CD4-positive, alpha-beta T cell treated with Interleukin-6 at 100 ng/mL for 8 hours (primary cell): Measurements from ENCODE around the gene ARHGAP24.

Experiments used
- DNase-seq: peaks from one replicate; pipeline ENCODE4 v3.0.0-alpha.2; 2020; ENCODE audit warnings: mixed read lengths, low spot score

The ARHGAP24 gene

DNA sequence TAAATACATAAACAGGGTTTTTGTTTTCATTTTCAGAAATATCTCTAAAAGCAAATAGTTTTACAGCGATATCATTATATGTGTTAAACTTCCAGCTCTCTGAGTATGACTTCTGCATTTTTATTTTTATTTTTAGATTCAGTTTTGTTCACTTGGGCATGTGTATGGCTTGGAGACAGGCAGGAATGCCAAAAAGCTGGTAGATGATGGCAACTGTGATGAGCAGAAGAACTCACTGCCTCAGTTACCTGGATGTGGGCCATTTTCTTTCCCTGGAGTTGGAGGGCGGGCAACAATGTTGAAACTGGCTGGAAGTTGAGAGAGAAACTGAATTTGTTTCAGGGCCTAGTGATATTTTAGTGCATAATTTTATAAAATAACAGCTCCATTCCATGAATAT is 266.4 kb downstream of the ARHGAP24 start:
- no peak for DNase-seq

DNA sequence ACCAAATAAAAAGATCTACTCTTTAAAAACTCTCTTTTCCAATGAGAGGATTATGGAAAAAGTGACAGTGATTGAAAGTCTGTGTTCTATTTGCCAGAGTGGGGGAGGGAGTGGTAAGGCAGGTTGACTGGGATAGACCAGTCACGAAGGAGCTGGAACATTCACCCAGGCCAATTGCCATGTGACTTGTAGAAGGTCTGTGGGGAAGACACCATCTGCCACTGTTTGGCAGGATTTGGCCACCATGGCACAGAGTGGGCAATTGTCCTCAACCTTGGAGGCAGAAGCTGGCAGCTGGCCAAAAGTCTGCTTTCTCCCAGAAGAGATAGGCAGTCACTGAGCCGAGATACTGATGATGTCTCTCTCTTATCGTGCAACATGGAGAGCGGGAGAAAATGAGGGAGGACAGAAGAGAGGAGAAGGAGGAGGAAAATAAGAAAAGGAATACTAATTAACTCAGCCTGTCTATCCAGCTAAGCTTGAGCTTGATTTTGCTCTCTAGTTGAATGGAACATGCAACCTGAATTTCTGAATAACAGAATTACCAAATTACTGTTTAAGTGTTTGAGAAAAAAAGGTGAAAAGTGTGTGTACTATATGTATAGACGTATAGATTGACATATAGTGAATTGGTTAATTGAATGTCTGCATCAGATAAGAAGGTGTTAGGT is 267.1 kb downstream of the ARHGAP24 start:
- no peak for DNase-seq

DNA sequence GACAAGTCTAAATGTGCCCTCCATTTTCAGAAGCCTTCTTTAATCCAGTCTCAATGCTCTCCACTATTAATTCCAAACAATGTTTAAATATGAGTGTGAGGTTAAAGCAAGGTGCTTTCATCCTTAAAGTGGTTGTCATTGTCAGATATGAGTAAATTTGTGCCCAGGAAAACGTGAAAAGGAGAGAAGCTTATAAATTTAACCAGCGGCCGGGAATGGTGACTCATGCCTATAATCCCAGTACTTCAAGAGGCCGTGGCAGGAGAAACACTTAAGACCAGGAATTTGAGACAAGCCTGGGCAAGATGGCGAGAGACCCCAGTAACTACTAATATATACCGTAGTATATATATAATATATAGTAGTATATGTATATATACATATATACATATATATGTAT is 270.0 kb downstream of the ARHGAP24 start:
- no peak for DNase-seq

DNA sequence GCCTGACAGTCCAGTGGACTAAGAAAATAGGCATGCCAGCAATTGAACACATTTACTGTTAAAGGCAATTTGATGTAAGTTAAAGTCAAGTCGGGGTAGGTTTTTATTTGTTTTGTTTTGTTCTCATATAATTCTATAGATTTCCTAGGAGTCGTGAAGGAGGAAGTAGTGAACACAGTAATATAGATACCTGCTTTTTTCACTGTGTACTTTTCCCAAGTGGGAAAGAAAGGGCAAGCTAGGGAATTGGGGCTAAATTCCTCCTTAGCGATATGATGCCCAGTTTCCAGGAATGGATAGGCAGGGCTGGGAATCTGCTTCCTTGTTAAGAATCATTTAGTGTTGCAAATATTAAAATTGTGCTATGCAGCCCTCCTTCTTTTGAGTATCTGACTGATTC is 271.0 kb downstream of the ARHGAP24 start:
- DNase-seq = no peak

DNA sequence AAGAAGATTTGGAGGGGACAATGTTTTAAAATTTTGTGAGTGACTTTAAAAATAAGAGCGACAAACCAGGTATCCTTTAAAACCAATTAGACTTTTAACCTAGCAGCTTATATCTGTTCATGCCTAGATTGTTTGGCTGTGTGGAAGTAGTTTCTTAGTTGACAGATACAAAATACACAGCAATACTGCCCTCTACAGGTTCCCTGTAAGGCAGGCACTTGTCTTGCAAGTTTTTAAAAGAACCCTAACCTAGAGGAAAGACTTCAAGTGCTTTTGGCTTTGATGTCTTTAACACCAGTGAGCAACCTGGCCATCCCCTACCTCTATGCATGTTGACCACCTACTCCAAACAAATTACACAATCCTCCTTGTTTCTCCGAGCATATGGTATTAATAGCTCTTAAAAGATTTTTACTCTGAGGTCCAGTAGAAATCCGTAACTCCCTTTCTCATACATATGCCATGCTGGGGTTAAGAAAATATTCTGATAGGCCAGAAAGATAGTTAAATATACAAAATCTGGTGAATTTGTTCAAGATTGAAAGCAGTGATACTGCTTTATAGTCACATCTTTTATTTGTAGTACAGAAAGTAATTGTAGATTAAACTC is 273.0 kb downstream of the ARHGAP24 start:
- no peak for DNase-seq

DNA sequence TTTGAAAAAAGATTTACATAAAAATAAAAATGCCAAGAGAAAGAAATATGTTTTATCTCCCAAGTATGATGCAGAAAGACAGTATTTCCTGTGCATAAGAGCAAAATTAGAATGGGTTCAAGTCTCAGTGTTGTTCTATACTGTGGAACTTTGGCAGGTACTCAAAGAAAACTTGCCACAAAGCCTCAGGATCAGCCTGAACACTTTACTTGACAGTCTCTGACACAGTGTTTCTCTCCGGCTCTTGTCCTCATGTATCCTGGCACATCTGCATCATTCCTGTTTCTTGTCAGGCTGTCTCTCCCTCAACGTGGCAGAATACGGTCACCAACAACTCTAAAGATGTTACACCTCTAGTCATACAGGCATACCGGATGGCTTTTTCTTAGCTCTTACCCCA is 273.7 kb downstream of the ARHGAP24 start:
- DNase-seq = no peak

DNA sequence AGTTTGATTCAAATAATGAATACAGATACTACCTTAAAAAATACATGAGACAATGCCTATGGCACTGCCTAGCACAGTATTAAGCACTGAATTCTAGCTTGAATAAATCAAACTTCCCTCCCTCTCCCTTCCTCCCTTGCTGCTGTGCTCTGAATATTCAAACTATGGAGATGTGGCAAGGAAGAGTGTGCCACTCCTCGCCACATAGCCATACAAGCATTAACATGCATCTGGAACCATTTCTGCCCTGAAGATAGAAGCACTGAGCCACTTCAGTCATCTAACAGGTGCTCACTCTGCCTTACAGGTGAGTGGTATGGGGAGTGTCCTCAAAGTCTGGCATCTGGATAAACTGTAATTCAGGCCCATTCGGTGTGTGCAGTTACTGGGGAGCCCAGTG is 276.9 kb downstream of the ARHGAP24 start:
- DNase-seq = no peak

DNA sequence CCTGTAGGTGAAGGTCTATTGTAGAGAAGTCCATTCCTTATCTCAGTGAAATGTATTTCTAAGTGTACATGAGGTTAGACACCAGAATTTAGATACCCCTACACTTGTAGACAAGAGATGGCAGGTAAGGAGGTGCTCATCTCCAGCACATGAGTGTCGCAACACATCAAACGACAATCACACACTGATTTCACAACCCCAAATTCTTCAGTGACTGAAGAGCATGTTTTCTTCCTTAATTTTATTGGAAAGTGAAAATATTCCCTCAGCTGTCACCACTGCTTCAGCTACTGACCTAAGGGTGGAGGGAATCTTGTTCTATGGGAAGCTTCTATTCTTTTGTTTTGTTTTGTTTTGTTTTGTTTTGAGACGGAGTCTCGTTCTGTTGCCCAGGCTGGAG is 280.3 kb downstream of the ARHGAP24 start:
- DNase-seq = no peak

DNA sequence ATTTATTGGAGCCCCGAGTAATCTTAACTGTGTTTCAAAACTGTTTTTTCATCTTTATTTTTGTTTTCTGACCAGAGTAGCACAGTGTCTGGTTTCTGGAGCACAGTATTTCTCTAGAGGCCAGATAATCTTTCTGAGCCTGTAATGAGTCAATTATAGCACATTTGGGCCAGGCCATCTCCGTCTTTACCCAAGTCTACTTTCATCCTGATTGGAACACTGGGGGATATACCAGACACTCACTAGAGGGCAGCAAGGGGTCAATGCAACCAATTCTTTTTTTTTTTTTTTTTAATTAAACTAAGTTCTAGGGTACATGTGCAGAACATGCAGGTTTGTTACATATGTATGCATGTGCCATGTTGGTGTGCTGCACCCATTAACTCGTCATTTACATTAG is 282.0 kb downstream of the ARHGAP24 start:
- no peak for DNase-seq

DNA sequence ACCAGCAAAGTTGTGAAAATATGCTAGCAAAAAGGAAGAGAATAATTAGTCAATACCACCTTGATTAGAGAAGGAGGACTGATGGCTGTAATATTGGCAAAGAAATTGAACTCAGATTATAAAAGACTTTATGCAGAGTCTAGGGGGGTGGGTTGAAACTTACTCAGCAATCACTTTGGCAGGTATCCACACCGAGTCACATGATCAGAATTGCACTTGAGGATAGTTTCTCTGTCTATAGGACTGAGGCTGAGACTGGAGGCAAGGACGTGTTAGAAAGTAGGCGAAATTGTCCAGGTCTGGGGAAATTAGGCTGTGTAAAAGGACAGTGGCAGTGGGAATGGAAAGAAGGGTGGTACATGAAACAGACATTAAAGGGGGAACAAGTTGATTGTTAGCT is 284.4 kb downstream of the ARHGAP24 start:
- DNase-seq = no peak

DNA sequence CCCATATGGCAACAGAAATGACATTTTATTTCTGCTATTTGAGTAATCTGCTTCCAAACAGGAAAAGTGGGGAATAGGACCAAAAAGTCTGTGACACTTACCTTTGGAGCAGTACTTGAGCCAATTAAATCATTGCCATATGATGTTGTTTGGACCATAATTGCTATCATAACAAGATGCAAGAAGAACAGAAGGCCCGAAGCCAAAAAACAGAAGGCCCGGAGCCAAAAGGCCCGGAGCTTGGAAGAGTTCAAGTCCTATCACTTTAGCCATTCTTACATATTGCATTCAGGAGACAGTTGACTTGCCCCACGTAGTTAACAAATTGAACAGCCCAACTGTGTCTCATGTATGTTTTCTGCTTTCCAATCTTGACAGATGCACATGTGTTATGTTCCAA is 285.6 kb downstream of the ARHGAP24 start:
- DNase-seq = no peak

DNA sequence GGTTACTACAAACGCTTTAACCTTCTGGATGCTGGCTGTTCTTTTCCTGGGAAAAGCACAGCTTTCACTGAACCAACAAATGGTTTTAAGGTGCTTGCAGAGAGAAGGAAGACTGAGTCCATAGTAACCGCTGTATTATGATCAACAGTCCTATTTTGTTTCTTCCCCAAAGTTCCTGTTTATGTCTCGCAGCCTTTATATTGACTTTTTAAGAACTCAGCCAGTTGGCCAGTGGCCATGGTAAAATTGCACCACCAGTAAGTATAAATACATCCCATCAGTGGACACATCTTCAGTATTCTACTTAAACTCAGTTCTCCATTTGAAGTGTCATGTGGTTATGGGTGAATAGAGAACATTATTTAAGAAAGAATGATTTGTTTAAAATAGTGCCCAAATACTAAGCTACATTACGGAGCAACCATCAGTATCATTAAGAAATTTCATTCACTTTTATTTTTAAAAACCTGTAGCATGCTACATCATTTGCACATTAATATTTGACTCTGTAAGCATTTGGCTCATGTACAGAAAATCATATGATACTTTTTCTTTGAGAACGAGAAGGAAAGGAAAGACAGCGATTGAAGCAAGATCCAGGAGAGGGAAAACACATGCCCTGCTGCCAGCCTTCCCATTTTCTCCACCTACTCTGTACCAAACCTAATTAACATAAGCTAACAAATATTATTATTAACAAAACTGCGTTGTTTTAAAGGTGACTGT is 287.0 kb downstream of the ARHGAP24 start:
- no peak for DNase-seq

DNA sequence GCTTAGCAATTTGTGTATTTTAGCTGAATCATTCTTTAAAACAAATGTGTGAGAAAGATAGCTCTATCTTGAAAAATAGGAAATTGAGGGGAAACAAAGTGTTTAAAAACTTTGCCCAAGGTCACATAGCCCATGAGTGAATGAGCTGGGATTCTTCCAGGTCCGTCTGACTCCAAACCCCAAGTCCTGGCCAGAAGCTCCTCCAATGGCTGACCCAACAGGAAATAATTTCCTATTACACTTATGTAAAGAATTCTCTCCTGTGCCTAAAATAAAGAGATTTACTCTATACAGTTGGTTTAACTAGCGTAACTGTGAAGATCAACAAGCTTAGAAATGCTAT is 287.6 kb downstream of the ARHGAP24 start:
- DNase-seq = no peak

DNA sequence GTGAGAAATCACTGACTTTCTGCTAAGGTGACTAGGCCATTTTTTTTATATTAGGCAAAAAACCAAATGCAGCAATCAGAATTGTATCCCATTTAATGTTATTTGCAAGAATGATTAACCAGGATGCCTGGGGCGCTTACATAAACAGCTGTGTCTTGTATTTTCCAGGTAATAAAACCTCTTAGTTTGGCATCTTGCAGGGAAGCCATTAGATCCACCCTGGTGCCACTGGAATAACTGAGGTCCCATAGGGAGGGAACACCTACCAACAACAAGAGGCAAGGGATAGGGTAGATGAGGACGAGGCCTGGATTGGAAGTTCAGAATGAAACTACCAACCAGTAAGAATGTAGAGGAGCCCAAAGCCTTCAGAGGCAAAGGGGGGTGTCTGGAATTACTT is 288.3 kb downstream of the ARHGAP24 start:
- DNase-seq = no peak

DNA sequence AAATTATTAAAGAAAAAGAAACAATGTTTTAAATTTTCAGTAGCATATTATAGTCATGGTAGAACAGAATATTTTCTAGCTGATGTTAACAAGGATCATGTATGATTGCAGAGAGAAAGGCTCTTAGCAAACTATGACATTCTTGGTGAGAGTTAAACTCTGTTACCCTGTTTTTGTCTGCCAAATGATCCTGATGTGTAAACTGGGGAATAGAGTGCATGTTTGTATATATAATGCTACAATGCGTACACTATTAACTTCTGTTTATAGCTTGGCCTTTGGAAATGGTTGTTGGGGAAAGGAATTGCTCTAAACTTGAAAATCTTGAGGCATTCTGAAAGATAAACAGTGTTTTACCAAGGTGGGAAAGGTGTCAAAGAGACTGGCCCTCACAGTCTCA is 292.7 kb downstream of the ARHGAP24 start:
- no peak for DNase-seq

DNA sequence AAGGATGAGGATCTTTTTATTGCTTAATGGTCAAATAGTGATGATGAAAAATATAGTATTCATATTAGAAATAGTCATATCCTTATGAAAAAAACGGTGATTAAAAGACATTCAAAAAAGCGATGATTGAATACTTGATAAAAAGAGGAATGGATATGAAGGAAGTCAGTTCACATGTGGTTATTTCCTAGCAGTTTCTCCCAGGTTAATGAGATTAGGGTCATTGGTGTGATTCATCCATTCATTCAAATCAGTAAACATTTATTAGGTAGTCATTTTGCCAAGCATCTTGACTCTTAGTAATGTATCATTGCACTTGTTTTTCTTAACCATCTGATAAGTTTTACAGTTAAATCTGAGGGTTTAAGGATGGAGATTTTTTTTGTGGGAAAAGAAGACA is 294.1 kb downstream of the ARHGAP24 start:
- no peak for DNase-seq

DNA sequence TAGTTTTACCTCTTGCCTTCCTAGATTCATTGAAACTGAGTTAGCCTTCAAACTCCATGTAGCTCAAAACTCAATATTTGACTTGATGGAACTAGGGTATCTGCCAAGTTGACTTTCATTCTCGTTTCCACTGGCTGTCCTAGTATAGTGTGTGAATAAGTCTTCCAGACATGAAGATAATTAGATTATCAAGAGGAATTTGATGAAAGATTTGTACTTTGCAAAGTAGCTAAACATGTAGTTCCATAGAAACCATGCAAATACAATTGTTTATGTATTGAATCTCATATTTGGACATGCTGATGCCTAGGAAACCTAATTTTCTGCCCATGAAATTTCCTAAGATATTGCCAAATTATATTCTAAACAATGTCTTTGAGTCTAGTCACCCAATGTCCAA is 297.5 kb downstream of the ARHGAP24 start:
- no peak for DNase-seq

DNA sequence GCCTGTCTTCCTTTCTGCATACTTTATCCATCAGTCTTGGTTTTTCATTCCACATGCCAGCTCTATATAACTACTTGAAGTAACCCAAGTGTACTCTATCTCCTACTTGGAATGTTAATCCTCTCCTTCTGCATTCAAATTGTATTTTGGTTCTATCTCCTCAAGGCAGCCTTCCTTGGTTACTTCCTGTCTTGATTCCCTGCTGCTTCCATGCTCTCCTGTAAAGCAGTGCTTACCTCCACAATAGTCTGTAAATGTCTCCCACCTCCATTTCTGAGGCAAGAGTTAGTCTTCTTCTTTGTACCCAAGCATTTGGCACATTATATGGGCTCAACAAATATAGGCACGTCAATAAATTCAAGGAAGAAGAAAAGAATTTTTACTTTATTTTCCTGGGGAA is 298.4 kb downstream of the ARHGAP24 start:
- no peak for DNase-seq

DNA sequence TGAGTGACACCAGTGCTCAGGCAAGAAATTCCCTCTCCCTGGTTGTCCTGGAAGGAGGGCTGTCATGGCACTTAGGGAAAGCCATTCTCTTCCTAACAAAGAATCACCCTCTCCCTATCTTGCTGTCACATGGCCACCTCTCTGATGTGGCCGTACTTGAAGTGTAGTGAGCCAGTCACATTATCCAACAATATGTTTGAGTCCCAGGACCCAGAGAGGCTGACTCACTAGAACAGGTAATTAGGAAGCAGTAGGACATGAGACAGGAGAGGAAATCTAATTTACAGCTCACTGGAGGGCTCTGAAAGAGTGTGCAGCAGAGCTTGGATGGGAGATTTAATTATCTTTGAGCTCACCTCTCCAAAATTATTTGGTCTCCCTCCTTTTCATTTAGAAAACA is 299.1 kb downstream of the ARHGAP24 start:
- DNase-seq = no peak

DNA sequence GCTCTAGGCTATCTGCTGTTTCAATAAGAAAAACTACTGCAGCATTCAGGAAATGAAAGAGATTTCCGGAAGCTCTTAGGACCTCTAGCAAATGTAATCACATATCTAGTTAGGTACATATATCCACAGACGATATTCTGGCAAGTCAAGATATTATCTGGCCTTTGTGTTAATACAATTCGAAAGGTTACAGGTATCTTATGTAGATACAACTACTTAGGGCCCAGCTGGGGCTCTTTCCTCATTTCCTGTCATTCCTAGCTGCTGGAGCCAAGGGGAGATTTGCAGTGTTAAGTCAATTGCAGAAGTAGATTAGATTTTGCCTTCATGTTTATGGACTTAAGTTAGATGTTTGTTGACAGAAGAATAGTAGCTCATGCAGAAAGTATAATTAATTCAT is 299.5 kb downstream of the ARHGAP24 start:
- DNase-seq = no peak

DNA sequence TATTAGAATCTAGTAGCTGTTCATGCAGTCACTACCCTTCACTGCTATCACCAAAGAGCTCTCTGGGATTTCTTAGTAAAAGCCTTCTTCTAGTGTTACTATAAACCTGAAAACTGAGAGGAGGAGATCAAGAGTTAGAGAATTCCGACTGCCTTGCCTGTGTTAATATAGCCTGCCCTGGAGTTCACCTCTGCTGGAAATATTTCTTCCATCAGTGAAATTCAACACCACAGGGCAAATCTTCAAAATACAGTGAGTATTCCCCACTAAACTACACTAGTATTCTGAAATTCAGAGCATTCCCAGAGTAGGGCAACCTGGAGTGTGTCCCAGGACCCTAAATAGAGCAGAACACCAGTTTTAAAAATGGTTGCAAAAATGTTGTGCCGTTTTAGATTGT is 301.1 kb downstream of the ARHGAP24 start:
- DNase-seq = no peak

DNA sequence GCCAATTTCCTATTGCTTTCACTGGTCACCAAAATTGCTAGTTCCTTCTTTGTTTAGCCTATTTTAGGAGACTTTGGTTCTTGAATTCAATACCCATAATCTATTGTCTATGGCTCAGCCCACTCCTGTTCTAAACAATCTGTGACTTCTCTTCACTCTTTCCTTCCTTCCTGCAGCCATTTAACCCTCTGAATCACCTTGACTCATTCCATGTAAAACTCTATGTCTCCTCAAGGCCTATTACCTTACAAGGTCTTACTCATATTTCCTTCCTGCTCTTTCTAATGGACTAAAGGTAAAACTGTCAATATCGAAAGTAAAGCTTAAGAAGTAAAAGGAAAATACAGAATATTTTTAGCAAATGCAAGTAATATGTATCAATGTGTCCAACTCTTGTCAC is 301.6 kb downstream of the ARHGAP24 start:
- no peak for DNase-seq

DNA sequence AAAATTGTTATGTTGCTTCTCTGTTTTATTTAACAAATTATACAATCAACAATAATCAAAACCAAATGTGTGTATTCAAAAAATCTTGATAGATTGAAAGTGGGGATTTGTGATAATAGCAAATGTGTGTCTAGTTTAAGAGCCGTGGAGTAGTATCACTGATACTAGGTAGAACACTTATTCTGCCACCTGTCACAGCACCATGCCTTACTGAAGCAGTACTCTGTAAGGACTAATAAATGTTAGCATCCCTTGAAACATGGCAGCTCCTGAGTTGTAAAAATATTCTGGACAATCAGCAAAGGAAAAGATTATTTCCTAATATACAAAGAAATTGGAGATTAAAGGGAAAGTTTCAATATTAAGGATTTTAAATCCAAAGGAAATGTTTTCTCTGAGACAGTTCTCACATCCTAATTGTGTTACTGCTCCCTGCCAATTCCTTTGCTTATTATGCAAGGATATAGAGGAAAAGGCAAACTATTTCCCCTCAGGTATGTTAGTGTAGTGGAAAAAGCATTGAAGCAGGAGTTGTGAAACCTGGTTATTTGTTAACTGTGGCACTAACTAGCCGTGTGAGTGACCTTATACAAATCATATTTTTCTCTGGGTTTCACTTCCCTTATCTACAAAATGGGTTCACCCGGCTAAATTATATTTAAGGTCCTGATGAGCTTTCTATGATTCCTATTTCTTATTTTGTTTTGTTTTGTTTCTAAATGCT is 303.1 kb downstream of the ARHGAP24 start:
- DNase-seq = no peak
